HepG2 (cell line): Measurements from ENCODE around the gene KCNJ5. TPM values are rescaled to one million over a fixed set of nuclear protein-coding genes. Genes with fewer than 3 reads are reported as not detected.

Experiments
- ATAC-seq: fragments of 200-7000 bp; cut with Tn5 transposase; 3 replicates; pipeline ENCODE4 v1.9.1; 2020; ENCODE audit warnings: mild to moderate bottlenecking, moderate library complexity
- BruUV-seq: library from RNA; stranded (reverse); fragments of 400-500 nt; replicated peaks from 2 replicates; lab custom pipeline; 2021; lab: Mats Ljungman, UMichigan
- CTCF ChIA-PET: fragments of 300-600 bp; formaldehyde crosslinking; extraction: SDS; loops from one replicate; lab custom pipeline; 2021; ENCODE audit warnings: low total read pairs, inconsistent platforms, low intra/inter-chr PET ratio; lab: Yijun Ruan, JAX
- POLR2A ChIA-PET: fragments of 350-600 bp; sonication (Branson Sonifier 250); formaldehyde crosslinking; loops from one replicate; lab custom pipeline; 2020; ENCODE audit warnings: antibody characterized with exemption, inconsistent platforms; lab: Yijun Ruan, JAX
- DNase-seq: peaks from one replicate; pipeline ENCODE4 v3.0.0-alpha.2; 2015; ENCODE audit warnings: low spot score
- FAIRE-seq: peaks from 3 replicates; lab custom pipeline; 2011; peaks lifted over from hg19 to GRCh38; lab: Jason Lieb, UNC
- H2AFZ ChIP-seq: one replicate; pipeline ENCODE4 v1.6.1; 2011; ENCODE audit warnings: low read length, inconsistent platforms
- H3K27ac ChIP-seq: fragments of 300-600 bp; 3 replicates; pipeline ENCODE4 v1.8.0; 2011; ENCODE audit warnings: mixed run types, mild to moderate bottlenecking, mixed read lengths, low read length, inconsistent platforms; ENCODE audit not compliant: insufficient read depth; ENCODE audit errors: extremely low read length
- H3K27me3 ChIP-seq, 2 experiments: fragments of 200-600 bp in 1 of 2; 2 replicates in 1 of 2; 3 replicates in 1 of 2; pipeline versions ENCODE4 v1.6.0 to v1.8.0; 2011; ENCODE audit warnings: low read length in 2 of 2, mild to moderate bottlenecking in 2 of 2, moderate library complexity in 2 of 2, inconsistent platforms in 1 of 2; ENCODE audit not compliant: insufficient read depth in 2 of 2, control insufficient read depth in 1 of 2
- H3K36me3 ChIP-seq, 2 experiments: fragments of 200-600 bp in 1 of 2; replicated peaks in 1 of 2; 2 replicates in 1 of 2; 3 replicates in 1 of 2; pipeline versions ENCODE4 v1.5.1 to v1.8.0; 2011; ENCODE audit warnings: low read length in 2 of 2, inconsistent platforms in 1 of 2; ENCODE audit not compliant: insufficient read depth in 2 of 2, control insufficient read depth in 1 of 2
- H3K4me1 ChIP-seq: 2 replicates; pipeline ENCODE4 v1.5.1; 2012; ENCODE audit warnings: low read length, inconsistent platforms; ENCODE audit not compliant: insufficient read depth
- H3K4me2 ChIP-seq: 2 replicates; pipeline ENCODE4 v1.6.0; 2011; ENCODE audit warnings: low read depth, low read length, inconsistent platforms
- H3K4me3 ChIP-seq, 3 experiments: fragments of 200-600 bp in 1 of 3; sonication (generic), shearing (Covaris generic) in 1 of 3; replicated peaks in 1 of 3; 2 replicates each; pipeline ENCODE4 v1.5.1; 2011 to 2016; ENCODE audit warnings: low read length in 3 of 3, inconsistent platforms in 2 of 3, low read depth in 2 of 3, mild to moderate bottlenecking in 2 of 3, control low read depth in 1 of 3, mixed read lengths in 1 of 3; ENCODE audit not compliant: insufficient read depth in 1 of 3
- H3K79me2 ChIP-seq: one replicate; pipeline ENCODE4 v1.6.1; 2011; ENCODE audit warnings: low read length, inconsistent platforms; ENCODE audit not compliant: insufficient read depth
- H3K9ac ChIP-seq: 2 replicates; pipeline ENCODE4 v1.6.0; 2011; ENCODE audit warnings: mild to moderate bottlenecking, low read depth, low read length, inconsistent platforms; ENCODE audit not compliant: insufficient read depth
- H3K9me3 ChIP-seq: 2 replicates; pipeline ENCODE4 v1.5.1; 2012; ENCODE audit warnings: mild to moderate bottlenecking, low read length
- H4K20me1 ChIP-seq: 2 replicates; pipeline ENCODE4 v1.6.0; 2011; ENCODE audit warnings: inconsistent platforms, mild to moderate bottlenecking, low read length, moderate library complexity; ENCODE audit not compliant: insufficient read depth
- MAF1 ChIP-seq: sonication (generic); formaldehyde crosslinking; IDR thresholded peaks from 2 replicates; pipeline ENCODE4 v1.5.0; 2020; ENCODE audit warnings: missing genetic modification reagents, borderline replicate concordance
- RARA ChIP-seq: IDR thresholded peaks from 2 replicates; pipeline ENCODE4 v1.6.1; 2016; ENCODE audit warnings: missing genetic modification reagents, missing compliant biosample characterization
- REST ChIP-seq, 2 experiments: IDR thresholded peaks; 2 replicates each; pipeline ENCODE4 v1.6.1; 2011 to 2012; ENCODE audit warnings: low read length in 2 of 2, borderline replicate concordance in 1 of 2, low read depth in 1 of 2, mild to moderate bottlenecking in 1 of 2, moderate library complexity in 1 of 2
- RXRA ChIP-seq: sonication (generic); formaldehyde crosslinking; IDR thresholded peaks from 2 replicates; pipeline ENCODE4 v1.5.1; 2020; ENCODE audit warnings: missing genetic modification reagents
- SIX4 ChIP-seq: sonication (generic); formaldehyde crosslinking; IDR thresholded peaks from 2 replicates; pipeline ENCODE4 v1.4.0; 2020; ENCODE audit warnings: missing genetic modification reagents
- TCF7L2 ChIP-seq: IDR thresholded peaks from 2 replicates; pipeline ENCODE4 v1.6.1; 2011; ENCODE audit warnings: mild to moderate bottlenecking, low read depth, low read length, moderate library complexity
- TOPORS ChIP-seq: sonication (generic); formaldehyde crosslinking; IDR thresholded peaks from 2 replicates; pipeline ENCODE4 v1.8.0; 2023; ENCODE audit warnings: mild to moderate bottlenecking, missing genetic modification reagents
- ZFAT ChIP-seq: sonication (generic); formaldehyde crosslinking; conservative IDR thresholded peaks from 2 replicates; pipeline ENCODE4 v1.8.1; 2023; ENCODE audit warnings: missing genetic modification reagents, inconsistent platforms
- ZFP36L1 ChIP-seq: sonication (generic); formaldehyde crosslinking; IDR thresholded peaks from 2 replicates; pipeline ENCODE4 v1.8.0; 2022; ENCODE audit warnings: mild to moderate bottlenecking, missing genetic modification reagents, moderate library complexity
- ZNF572 ChIP-seq: sonication (generic); formaldehyde crosslinking; IDR thresholded peaks from 2 replicates; pipeline ENCODE4 v1.5.1; 2020; ENCODE audit warnings: mild to moderate bottlenecking, missing genetic modification reagents
- WGBS: methylation state at CpG from one replicate; pipeline ENCODE4 v1.1.6; 2017; ENCODE audit warnings: low lambda C conversion rate; 5-methylcytosine and 5-hydroxymethylcytosine counted together
- in situ Hi-C: cut with HindIII; loops from 2 replicates; pipeline ENCODE4 v1.10.0; 2017; ENCODE audit warnings: low pct_unique_long_range_greater_than_20kb; ENCODE audit not compliant: extremely low pct_ligation_motif_present
- intact Hi-C: fragments of 100-400 bp; cut with micrococcal nuclease; formaldehyde crosslinking; loops from one replicate; pipeline ENCODE4 v1.10.0; 2022; ENCODE audit not compliant: unreplicated experiment
- polyA plus RNA-seq, 8 experiments: library from polyadenylated mRNA; depleted of rRNA in 3 of 8; stranded (reverse) in 7 of 8; unstranded in 1 of 8; fragments of >200 nt; fragmentation: Illumina TruSeq in 4 of 8; extraction: Trizol in 4 of 8; gene quantifications; 2 replicates each; pipeline versions ENCODE4 v1.2.1 to v1.2.3, GENCODE V29; 2011 to 2016; ENCODE audit warnings: low read depth in 4 of 8, missing spikeins in 1 of 8, mixed read lengths in 1 of 8; ENCODE audit not compliant: insufficient read depth in 1 of 8
- total RNA-seq, 5 experiments: library from RNA; depleted of rRNA; stranded (reverse); fragments of >200 nt; fragmentation: Illumina TruSeq; extraction: Trizol; gene quantifications; 2 replicates each; pipeline ENCODE4 v1.2.3, GENCODE V29; 2016; ENCODE audit warnings: low read depth in 1 of 5

The KCNJ5 gene
- total and polyA plus RNA-seq, 2 of the 13 experiments (the other 11 are each of a cell fraction or from before 2014, with no cell fraction given) = not detected

- Histone ChIP-seq H4K20me1 (no peaks in the 10 kb centered on the region), H3K36me3 (no peaks in the 10 kb centered on the region), H3K9ac (no peak overlapping the region), H2AFZ (no peak overlapping the region), H3K9me3 (no peaks in the 10 kb centered on the region), H3K4me2 (no peak overlapping the region), H3K27ac (no peak overlapping the region), H3K79me2 (no peaks in the 10 kb centered on the region), H3K4me3 (no peak overlapping the region), H3K4me1 (no peaks in the 10 kb centered on the region), H3K27me3 (peaks cover 4 to 50% of the 10 kb centered on the region in 2 experiments)
- BruUV-seq = no TSS peak
- intact Hi-C loops = no loop called here
- ChIA-PET CTCF (no interaction called here), POLR2A (no interaction called here)
- WGBS = 32% methylated on average over 5 of the region's 7 CpGs
- ATAC-seq (no peak), FAIRE-seq (no peak), DNase-seq (no peak)
- TF ChIP-seq TCF7L2 (no peak), ZNF572 (CRISPR knock-in tag) (no peak), ZFAT (no peak), SIX4 (no peak), RARA (CRISPR knock-in tag) (no peak), MAF1 (no peak), ZFP36L1 (CRISPR knock-in tag) (no peak), REST (IDR thresholded peaks at IDR 0.05; ENCODE audit: borderline replicate concordance in 1 of 2, low read depth in 1 of 2, low read length in 2 of 2) (no peak), TOPORS (CRISPR knock-in tag) (no peak), RXRA (CRISPR knock-in tag) (no peak)
- TF ChIP-seq, all 625 proteins: peak for 0
- in situ Hi-C loops = no loop called here
Observed at GRCh38 chr11:128924104-128924503, 32.9 kb downstream of the KCNJ5 start.
